GM12801 (cell line): Measurements from ENCODE around the gene LHCGR.

Experiments used
- TF ChIP-seq, protein P1 (sequence below): IDR thresholded peaks from one replicate; pipeline ENCODE4 v1.5.1; 2011; ENCODE audit warnings: control low read depth; ENCODE audit not compliant: insufficient read length; ENCODE audit errors: extremely low read depth

Gene LHCGR

DNA sequence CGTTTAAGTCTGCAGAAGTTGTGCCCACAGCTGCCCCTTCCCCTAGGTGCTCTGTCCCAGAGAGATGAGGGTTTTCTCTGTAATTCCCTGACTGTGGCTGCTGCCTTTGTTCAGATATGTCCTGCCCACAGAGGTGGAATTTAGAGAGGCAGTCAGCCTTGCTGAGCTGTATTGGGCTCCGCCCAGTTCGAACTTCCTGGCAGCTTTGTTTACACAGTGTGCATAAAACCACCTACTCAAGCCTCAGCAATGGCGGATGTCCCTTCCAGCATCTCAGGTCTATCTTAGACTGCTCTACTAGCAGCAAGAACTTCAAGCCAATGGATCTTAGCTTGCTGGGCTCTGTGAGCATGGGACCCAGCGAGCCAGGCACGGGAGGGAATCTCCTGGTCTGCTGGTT lies 48.1 kb downstream of the LHCGR start:
- TF ChIP-seq, protein P1, sequence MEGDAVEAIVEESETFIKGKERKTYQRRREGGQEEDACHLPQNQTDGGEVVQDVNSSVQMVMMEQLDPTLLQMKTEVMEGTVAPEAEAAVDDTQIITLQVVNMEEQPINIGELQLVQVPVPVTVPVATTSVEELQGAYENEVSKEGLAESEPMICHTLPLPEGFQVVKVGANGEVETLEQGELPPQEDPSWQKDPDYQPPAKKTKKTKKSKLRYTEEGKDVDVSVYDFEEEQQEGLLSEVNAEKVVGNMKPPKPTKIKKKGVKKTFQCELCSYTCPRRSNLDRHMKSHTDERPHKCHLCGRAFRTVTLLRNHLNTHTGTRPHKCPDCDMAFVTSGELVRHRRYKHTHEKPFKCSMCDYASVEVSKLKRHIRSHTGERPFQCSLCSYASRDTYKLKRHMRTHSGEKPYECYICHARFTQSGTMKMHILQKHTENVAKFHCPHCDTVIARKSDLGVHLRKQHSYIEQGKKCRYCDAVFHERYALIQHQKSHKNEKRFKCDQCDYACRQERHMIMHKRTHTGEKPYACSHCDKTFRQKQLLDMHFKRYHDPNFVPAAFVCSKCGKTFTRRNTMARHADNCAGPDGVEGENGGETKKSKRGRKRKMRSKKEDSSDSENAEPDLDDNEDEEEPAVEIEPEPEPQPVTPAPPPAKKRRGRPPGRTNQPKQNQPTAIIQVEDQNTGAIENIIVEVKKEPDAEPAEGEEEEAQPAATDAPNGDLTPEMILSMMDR = no peak

DNA sequence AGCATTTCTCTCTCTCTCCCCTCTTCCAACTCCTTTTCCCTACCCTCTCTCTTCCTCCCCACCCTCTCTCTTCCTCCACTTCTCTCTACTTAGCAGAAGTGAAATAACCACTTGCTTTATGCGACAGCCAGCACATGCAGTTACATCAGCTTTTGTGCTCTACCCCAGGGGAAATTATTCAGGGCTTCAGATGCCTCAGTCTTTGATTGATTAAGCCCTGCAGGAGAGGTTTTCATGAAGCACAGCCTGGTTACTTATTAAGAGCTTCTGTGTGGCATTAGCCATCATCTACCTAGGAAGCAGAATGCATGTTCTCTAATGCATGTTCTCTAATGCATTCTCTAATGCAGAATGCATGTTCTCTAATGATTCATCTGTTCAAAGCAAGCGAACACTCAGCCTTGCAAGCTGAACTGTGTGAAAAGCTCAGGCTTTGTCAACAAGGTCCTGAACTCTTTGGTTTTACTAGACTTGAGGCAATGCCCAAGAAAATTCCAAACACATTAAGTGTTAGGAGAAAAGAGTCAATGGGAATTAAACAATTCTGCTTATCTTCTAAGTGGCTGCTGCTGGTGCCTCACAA lies 56.1 kb downstream of the LHCGR start:
- TF ChIP-seq, protein P1 = no peak

DNA sequence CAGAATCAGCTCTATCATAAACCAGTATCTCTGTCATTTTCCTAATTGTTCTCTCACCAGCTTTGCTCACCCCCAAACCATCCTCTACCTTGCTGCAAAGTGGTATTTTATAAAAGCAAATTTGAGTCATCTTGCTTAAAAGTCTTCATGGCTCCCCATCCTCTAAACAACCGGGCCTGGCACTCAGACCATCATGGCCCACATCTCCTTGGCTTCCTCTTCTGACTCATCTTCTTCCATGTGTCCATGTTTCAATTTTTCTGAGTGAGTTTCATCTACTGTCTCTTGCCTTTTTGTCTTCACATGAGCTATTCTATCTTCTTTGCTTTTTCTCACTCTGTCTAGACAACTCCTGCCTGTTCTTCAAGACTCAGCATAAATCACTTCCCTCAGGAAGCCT lies 58.6 kb downstream of the LHCGR start:
- TF ChIP-seq, protein P1 = no peak

DNA sequence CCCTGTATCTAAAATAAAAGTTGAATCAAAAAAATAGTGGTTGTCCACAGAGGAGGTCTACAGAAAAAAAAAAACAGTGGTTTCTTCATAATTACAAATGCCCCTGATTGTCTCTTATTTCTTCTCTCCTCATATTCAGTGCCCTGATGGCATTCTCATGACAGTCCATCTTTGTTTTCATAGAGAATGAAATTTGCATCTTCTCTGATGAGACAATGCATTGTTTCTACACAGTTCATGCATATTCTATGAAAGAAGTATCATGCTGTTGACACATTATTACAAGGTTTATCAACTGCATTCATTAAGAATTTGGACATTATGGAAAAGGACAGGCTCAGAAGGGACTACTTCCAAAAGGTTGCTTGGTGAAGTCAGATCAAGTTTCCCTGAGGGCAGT lies 59.5 kb downstream of the LHCGR start:
- TF ChIP-seq, protein P1 = no peak

DNA sequence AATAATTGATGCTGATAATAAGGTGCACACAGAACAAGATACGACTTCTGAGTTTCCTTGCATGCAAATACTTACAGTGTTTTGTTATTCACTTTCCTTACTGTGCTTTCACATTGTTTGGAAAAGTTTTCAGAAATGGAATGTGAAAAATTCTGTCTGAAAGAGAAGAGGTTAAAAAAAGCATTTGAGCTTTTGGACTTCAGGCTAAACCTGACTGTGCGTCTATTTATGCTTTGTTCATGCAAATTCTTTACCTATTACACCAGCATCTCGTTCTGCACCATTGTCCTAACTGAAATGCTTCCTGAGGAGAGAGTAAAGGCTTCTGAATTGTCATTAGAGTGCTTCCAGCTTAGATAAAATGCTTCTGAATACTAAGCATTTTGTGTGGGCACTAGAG lies 61.4 kb downstream of the LHCGR start:
- TF ChIP-seq, protein P1 = no peak

DNA sequence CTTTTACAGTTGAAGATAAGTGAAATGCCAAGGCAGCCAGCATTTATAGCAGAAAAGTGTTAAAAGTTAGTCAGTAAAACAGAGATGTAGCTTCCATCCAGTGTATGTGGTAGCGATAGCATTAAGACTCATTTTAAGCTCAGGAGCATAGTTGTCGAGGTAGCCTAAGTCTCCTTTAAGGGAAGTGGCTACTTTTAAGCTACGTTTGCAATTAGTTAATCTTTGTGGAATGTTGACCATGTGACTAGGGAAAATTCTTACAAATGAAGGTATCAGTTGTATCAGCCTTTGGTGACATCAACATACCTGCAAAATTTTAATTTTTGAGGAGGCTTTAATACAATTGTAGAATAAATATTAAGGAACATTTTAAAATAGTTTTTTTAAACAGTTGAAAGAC lies 61.9 kb downstream of the LHCGR start:
- TF ChIP-seq, protein P1 = no peak

DNA sequence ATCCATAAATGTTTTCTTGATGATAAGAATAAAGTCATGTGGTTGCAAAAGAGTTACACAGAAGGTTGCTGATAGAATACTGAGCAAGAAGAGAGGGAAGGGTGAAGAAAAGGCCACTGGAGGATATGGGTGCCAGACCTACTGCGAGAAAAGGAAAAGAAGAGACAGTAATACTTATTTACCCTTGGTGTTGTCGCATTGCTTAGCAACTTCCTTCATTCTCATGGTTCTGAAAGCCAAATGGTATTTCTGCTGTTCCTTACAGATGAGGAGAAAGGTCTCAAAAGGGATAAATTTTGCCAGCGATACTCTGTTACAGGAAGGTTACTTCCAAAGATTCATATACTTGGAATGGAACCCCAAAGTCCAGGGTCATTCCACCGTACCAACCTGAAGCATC lies 62.5 kb downstream of the LHCGR start:
- TF ChIP-seq, protein P1 = no peak
